Pulmonary artery endothelial cell (primary cell): ENCODE data around the gene ZNF672. TPM values are rescaled to one million over a fixed set of nuclear protein-coding genes. Genes with fewer than 3 reads are reported as not detected.
"Not testable (repeated sequence)": the region's sequence is repeated elsewhere in the genome, so short reads cannot be mapped to it uniquely, and the experiment has no call there.

Experiments
- DNase-seq: peaks from one replicate; pipeline ENCODE4 v3.0.0-alpha.2; 2011; ENCODE audit warnings: low read depth, low spot score
- total RNA-seq: library from RNA; depleted of rRNA; stranded (reverse); fragments of >200 nt; gene quantifications from 2 replicates; pipeline ENCODE4 v1.2.3, GENCODE V29; 2014

The ZNF672 gene
- 21.5 and 21.7 TPM in 2 replicates for total RNA-seq

- DNase-seq: peak; percentile 91
These were observed at the start of gene ZNF672 for GRCh38 chr1:248837781-248838356. ZNF672 (plus strand) TSS chr1:248838224; CDS start chr1:248847275, 9,051 bp downstream.

GRCh38 chr1:248788327-248788726, 49.7 kb upstream of the ZNF672 start:
- DNase-seq: no peak

DNA sequence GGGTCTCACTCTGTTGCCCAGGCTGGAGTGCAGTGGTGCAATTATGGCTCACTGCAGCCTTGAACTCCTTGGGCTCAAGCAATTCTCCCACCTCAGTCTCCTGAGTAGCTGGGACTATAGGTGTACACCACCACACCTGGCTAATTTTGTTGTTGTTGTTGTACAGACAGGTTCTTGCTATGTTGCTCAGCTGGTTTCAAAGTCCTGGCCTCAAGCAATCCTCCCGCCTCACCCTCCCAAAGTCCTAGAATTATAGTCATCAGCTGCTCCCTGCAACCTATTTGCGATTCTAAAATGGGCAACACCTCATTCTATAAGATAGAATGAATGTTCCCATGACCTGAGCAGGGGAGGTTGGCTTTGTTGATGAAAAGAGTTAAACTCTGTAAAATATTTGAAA, 48.7 kb upstream of the ZNF672 start:
- not testable (repeated sequence) for DNase-seq

DNA sequence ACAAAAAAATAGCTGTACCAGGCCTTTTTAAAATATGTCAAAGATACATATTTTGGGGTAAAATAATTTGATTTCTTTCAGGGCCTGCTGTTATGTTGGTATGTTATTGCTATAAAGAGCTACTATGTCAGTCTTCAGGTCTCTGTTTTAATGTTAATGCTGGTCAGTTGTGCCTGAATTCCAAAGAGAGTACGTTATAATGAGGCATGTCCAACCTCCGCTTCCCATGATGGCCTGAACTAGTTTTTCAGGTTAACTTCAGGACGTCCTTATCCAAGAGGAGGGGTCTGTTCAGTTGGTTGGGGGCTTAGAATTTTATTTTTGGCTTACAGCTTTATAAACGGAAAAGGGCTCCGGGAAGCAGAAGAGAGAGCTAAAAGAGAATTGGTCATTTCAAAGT, 47.6 kb upstream of the ZNF672 start:
- no peak for DNase-seq

DNA sequence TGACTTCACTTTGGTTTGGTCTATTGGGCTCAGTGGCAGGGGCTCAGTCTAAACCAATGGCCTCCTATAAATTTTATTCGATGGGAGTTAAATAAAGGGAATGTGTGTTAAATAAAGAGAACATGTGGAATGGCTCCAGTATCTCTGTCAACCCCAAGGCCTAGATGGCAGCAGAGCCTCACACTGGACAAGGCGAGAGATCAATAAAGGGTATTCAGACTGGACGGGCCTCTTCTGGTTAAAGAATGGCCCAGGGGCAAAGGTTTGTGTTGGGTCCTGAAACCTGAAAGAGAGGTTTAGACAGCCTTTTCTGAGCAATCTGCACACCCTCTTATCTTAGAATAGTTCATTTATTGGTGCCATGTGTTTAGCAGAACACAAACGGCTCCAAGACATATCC, 47.0 kb upstream of the ZNF672 start:
- DNase-seq: no peak

DNA sequence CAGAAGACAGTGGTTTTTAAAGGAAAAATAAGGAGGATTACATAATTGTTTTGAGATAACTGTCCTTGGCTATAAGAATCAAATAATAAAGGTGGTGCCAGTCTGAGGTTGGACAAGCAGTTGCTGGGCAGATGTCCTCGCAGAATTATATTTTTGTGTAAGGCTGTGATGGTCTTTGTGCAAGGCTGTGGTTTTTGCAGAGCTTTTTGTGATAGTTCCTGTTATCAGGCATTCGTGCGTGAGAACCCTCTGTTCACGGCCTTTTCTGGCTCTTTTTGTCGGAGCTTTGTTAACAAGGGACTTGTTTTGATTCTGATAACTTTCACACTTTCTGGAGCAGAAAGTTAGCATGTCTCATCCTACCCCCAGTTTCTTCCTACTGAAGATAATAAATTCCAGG, 45.7 kb upstream of the ZNF672 start:
- DNase-seq: no peak

DNA sequence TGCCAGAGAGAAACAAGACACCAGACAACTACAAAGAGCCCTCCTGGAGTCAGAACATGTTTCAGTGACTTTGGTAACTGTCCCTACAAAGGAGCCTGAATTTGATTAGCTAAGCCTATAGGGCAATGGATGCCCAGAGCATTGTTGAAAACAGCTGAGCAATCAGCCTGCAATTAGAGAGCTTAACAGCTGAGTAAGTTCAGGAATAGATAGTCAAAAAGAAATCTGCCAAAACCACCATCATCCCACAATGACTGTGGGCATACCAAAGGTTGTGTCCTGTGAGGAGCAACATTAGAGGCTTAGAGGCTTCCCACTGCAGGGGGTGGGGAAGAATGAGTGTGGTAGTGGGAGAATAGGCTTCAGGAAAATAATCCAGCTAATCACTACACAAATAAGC, 44.4 kb upstream of the ZNF672 start:
- DNase-seq: no peak

DNA sequence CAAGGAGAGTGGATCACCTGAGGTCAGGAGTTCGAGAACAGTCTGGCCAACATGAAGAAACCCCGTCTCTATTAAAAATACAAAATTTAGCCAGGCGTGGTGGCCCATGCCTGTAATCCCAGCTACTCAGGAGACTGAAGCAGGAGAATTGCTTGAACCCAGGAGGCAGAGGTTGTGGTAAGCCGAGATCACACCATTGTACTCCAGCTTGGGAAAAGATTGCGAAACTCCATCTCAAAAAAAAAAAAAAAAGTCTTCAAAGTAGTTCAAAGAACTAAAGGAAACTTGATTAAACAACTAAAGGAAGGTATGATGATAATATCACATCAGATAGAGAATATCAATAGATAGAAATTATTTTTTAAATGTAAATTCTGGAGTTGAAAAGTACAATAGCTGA, 43.4 kb upstream of the ZNF672 start:
- DNase-seq: not testable (repeated sequence)

- no peak for DNase-seq
These were observed 39.2 kb upstream of the ZNF672 start for GRCh38 chr1:248798791-248799190.

DNA sequence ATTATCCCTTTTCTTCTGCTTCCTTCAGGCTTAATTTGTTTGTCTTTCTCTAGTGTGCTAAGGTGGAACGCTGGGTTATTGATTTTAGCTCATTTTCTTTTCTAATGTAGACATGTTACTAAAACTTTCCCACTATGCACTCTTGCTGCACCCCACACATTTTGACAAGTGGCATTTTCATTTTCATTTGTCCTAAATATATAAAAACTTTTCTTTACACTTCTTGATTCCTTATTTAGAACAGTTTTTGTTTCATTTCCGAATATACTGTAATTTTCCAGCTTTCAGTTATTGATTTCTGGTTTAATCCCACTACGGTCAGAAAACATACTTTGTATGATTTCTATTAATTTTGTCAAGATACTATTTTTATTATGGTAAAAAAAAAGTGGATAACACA, 37.6 kb upstream of the ZNF672 start:
- no peak for DNase-seq

GRCh38 chr1:248802454-248802853, 35.6 kb upstream of the ZNF672 start:
- DNase-seq: no peak

- not testable (repeated sequence) for DNase-seq
These were observed 34.5 kb upstream of the ZNF672 start for GRCh38 chr1:248803501-248803900.

GRCh38 chr1:248804771-248805681, 33.0 kb upstream of the ZNF672 start:
- DNase-seq: no peak

DNA sequence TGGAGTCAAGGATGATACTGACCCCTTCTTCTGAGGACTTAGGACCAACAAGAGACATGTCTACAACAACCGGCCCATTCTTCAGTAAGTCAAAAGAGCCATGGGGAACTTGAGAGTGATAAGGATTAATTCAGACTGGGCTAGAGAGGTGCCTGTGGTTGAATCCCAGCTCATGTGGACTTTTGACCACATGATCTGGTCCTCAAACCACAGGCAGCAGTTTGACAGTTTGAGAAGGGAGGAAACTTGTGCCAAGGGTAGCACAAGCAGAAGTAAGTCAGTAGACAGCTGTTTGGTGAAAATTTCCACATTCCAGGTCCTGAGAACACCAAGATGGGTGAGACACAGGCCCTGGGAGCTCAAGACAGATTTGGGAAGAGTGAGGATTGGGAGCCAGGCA, 32.1 kb upstream of the ZNF672 start:
- DNase-seq: no peak

- DNase-seq: no peak
These were observed 30.8 kb upstream of the ZNF672 start for GRCh38 chr1:248807067-248807737.

DNA sequence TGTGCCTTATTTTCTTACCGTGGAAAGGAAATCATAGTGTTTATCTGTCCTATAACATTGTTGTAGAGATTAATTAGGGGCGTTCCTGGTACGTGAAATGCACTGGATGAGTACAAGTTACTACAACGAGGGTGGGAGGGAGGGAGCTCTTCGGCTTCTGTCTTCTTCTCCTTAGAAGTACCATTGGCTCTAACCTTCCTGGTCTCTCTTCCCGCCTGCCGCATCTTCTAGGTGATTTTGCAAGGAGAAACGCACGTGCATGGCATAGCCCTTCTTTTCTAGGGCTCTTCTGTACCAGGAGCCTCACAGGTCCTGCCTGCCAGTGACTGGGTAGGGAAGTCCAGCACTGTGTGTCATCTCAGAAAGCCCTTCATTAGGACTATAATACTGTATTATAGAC, 29.1 kb upstream of the ZNF672 start:
- no peak for DNase-seq

DNA sequence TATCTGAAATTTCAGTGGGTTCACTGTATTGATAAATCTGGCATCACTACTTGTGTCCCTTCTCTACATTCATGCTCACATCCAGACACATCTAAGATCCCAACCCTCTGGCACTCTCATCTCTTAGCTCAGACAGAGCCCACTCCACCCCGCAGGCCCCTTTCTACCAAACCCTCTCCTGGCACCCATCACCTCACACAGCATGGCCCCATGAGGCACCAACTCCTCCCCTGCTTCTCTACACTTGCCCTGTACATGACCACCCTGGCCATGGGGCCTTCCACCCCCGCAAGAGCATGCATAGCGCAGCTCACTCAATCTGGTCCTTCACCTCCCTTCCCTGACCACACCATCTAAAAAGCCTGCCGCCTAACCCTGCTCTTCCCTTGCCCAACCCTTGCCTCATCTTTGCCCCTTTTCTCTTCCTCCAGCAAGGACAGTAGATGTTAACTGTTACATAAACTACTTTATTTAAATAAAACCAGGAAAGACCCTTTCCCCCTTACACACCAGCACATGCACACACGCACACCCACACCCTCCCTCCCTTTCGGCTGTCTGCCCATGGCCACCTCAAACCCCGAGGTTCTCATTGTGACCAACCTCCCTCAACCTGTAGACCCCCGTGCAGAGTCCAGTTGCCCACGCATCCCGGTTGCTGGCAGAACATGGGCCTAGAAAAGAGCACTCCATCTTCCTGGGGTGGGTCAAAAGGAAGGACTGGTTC, 27.9 kb upstream of the ZNF672 start:
- DNase-seq: no peak

- DNase-seq: no peak
These were observed 27.1 kb upstream of the ZNF672 start for GRCh38 chr1:248810727-248811513.

- no peak for DNase-seq
These were observed 26.2 kb upstream of the ZNF672 start for GRCh38 chr1:248811514-248812490.
